Measurements from ENCODE around the gene FANCM.

GRCh38 chr14:45091710-45092109 lies 44.0 kb upstream of the FANCM start:
- no peak for TF ChIP-seq EZH2phosphoT487 (IDR thresholded peaks at IDR 0.05; ENCODE audit: borderline replicate concordance, low read length)
- TF ChIP-seq EZH2 (IDR thresholded peaks at IDR 0.05; ENCODE audit: low read length, unreplicated experiment), result no peak
